ENCODE data around the gene CNOT3. TPM values are rescaled to one million over a fixed set of nuclear protein-coding genes. Genes with fewer than 3 reads are reported as not detected.
A peak's percentile ranks its signal among the peaks of the same experiment; 100 is the strongest.
"Not testable (repeated sequence)": the region's sequence is repeated elsewhere in the genome, so short reads cannot be mapped to it uniquely, and the experiment has no call there.

Gene CNOT3
- 10 to 100 TPM; 58.9 to 75.7 (median 74.0) TPM for polyA plus RNA-seq (ENCODE audit: insufficient read length in 4 of 4)

GRCh38 chr19:54137699-54138488 lies at the start of gene CNOT3:
TSS of gene CNOT3 (plus strand) at chr19:54137762. CDS start at chr19:54142979, 5,217 bp downstream.
- no peak for DNase-seq (ENCODE audit: low read depth in 4 of 4, low spot score in 3 of 4)

- no peak for DNase-seq (ENCODE audit: low read depth in 4 of 4, low spot score in 3 of 4)
These were observed 43.0 kb upstream of the CNOT3 start for GRCh38 chr19:54094426-54095000.

- no peak for DNase-seq (ENCODE audit: low read depth in 4 of 4, low spot score in 3 of 4)
These were observed 42.3 kb upstream of the CNOT3 start for GRCh38 chr19:54095136-54095858.

GRCh38 chr19:54095859-54096616 lies 41.5 kb upstream of the CNOT3 start:
- DNase-seq (ENCODE audit: low read depth in 4 of 4, low spot score in 3 of 4): peak in 1 of 4 donors; percentile 15

GRCh38 chr19:54096617-54097106 lies 40.9 kb upstream of the CNOT3 start:
- no peak for DNase-seq (ENCODE audit: low read depth in 4 of 4, low spot score in 3 of 4)

- DNase-seq (ENCODE audit: low read depth in 4 of 4, low spot score in 3 of 4): no peak
These were observed 38.2 kb upstream of the CNOT3 start for GRCh38 chr19:54099190-54099902.

GRCh38 chr19:54099903-54100255 lies 37.7 kb upstream of the CNOT3 start:
- DNase-seq (ENCODE audit: low read depth in 4 of 4, low spot score in 3 of 4): not testable (repeated sequence)

- DNase-seq (ENCODE audit: low read depth in 4 of 4, low spot score in 3 of 4): no peak
These were observed 37.0 kb upstream of the CNOT3 start, which contains the start of gene OSCAR for GRCh38 chr19:54100561-54100960. TSS of gene OSCAR (minus strand) at chr19:54100803. CDS start at chr19:54100792, 11 bp downstream.

- peak; percentile 95 to 98 (median 97) for DNase-seq (ENCODE audit: low read depth in 4 of 4, low spot score in 3 of 4)
These were observed 35.0 kb upstream of the CNOT3 start, which contains the start of gene NDUFA3 for GRCh38 chr19:54102421-54103169. TSS of gene NDUFA3 (plus strand) at chr19:54102855. CDS start at chr19:54102879, 24 bp downstream.

- no peak for DNase-seq (ENCODE audit: low read depth in 4 of 4, low spot score in 3 of 4)
These were observed 32.4 kb upstream of the CNOT3 start for GRCh38 chr19:54104998-54105715.

GRCh38 chr19:54105796-54106195 lies 31.8 kb upstream of the CNOT3 start:
- no peak for DNase-seq (ENCODE audit: low read depth in 4 of 4, low spot score in 3 of 4)

GRCh38 chr19:54106716-54107115 lies 30.8 kb upstream of the CNOT3 start:
- DNase-seq (ENCODE audit: low read depth in 4 of 4, low spot score in 3 of 4): no peak

GRCh38 chr19:54107876-54108490 lies 29.6 kb upstream of the CNOT3 start:
- no peak for DNase-seq (ENCODE audit: low read depth in 4 of 4, low spot score in 3 of 4)

- no peak for DNase-seq (ENCODE audit: low read depth in 4 of 4, low spot score in 3 of 4)
These were observed 29.1 kb upstream of the CNOT3 start for GRCh38 chr19:54108496-54108895.

- DNase-seq (ENCODE audit: low read depth in 4 of 4, low spot score in 3 of 4): no peak
These were observed 27.9 kb upstream of the CNOT3 start for GRCh38 chr19:54109651-54110050.

- DNase-seq (ENCODE audit: low read depth in 4 of 4, low spot score in 3 of 4): no peak
These were observed 23.0 kb upstream of the CNOT3 start for GRCh38 chr19:54114340-54115108.
